T47D (cell line): Measurements from ENCODE around the gene UMODL1.

Experiments
- DNase-seq, 2 experiments: peaks; one replicate each; pipeline versions ENCODE4 v3.0.0 to v3.0.0-alpha.2; 2011 to 2012; ENCODE audit warnings: low read depth in 1 of 2, low spot score in 1 of 2
- JUND ChIP-seq: IDR thresholded peaks from 2 replicates; pipeline ENCODE4 v1.6.1; 2012; ENCODE audit warnings: low read depth
- in situ Hi-C: cut with HindIII; loops from 2 replicates; pipeline ENCODE4 v1.10.0; 2016; ENCODE audit warnings: low sequenced_read_pairs, low pct_unique_long_range_greater_than_20kb

UMODL1 gene

GRCh38 chr21:42043201-42043895 lies 27.8 kb upstream of the UMODL1 start:
- no peak for TF ChIP-seq JUND
- in situ Hi-C loops, result no loop called here
- no peak for DNase-seq

- in situ Hi-C loops, result no loop called here
- TF ChIP-seq JUND, result no peak
- no peak for DNase-seq
Measured at GRCh38 chr21:42043961-42044360, 27.2 kb upstream of the UMODL1 start.

GRCh38 chr21:42044871-42045495 lies 26.1 kb upstream of the UMODL1 start:
- in situ Hi-C loops, result no loop called here
- peak in 1 of 2 experiments; percentile 86 for DNase-seq

GRCh38 chr21:42047821-42048613 lies 23.1 kb upstream of the UMODL1 start:
- TF ChIP-seq JUND, result no peak
- DNase-seq, result no peak

More at GRCh38 chr21:42044871-42045495, 26.1 kb upstream of the UMODL1 start:
- TF ChIP-seq JUND, result no peak

GRCh38 chr21:42048870-42049577 lies 22.1 kb upstream of the UMODL1 start:
- TF ChIP-seq JUND, result no peak
- in situ Hi-C loops, result no loop called here
- no peak for DNase-seq

More at GRCh38 chr21:42047821-42048613, 23.1 kb upstream of the UMODL1 start:
- in situ Hi-C loops, result no loop called here

- TF ChIP-seq JUND, result no peak
- in situ Hi-C loops, result no loop called here
- no peak for DNase-seq
Measured at GRCh38 chr21:42049578-42050430, 21.3 kb upstream of the UMODL1 start.

- no peak for TF ChIP-seq JUND
- DNase-seq, result no peak
- in situ Hi-C loops, result no loop called here
Measured at GRCh38 chr21:42051788-42052187, 19.3 kb upstream of the UMODL1 start.

- no peak for TF ChIP-seq JUND
- DNase-seq, result no peak
- in situ Hi-C loops, result no loop called here
Measured at GRCh38 chr21:42055425-42055824, 15.7 kb upstream of the UMODL1 start.

GRCh38 chr21:42056468-42056867 lies 14.6 kb upstream of the UMODL1 start:
- in situ Hi-C loops, result no loop called here
- TF ChIP-seq JUND, result no peak
- peak in 1 of 2 experiments; percentile 42 for DNase-seq

- in situ Hi-C loops, result no loop called here
- DNase-seq, result peak; percentile 79 to 96
- peak; percentile 74; the same call in 1 of the 2 replicates for TF ChIP-seq JUND
Measured at GRCh38 chr21:42056996-42057689, 14.0 kb upstream of the UMODL1 start.

GRCh38 chr21:42057851-42058437 lies 13.2 kb upstream of the UMODL1 start:
- no peak for TF ChIP-seq JUND
- no peak for DNase-seq
- in situ Hi-C loops, result no loop called here
